Measurements from ENCODE around the gene LMNTD2.

GRCh38 chr11:535210-535518, 25.4 kb downstream of the LMNTD2 start:
- no peak for TF ChIP-seq POLR2AphosphoS5 (IDR thresholded peaks at IDR 0.05; ENCODE audit: borderline replicate concordance, low read depth, low read length)
- TF ChIP-seq EZH2 (IDR thresholded peaks at IDR 0.05) = no peak
- TF ChIP-seq FOXP2 (optimal IDR thresholded peaks at IDR 0.05; ENCODE audit: control extremely low read depth, extremely low read length, insufficient read depth) = no peak
